Memory B cell (primary cell): ENCODE results near the gene TNNT1.

ENCODE experiments used
- ATAC-seq: fragments of 150-1000 bp; cut with Tn5 transposase; 2 replicates; pipeline ENCODE4 v1.10.0; 2021; ENCODE audit warnings: low read depth, mild to moderate bottlenecking, moderate library complexity
- DNase-seq, 2 donors: peaks; one replicate each; pipeline ENCODE4 v3.0.0; 2022; ENCODE audit warnings: low spot score in 2 of 2
- H3K27ac Mint-ChIP-seq: one replicate; pipeline ENCODE4 v1.8.0; 2022; ENCODE audit warnings: mild to moderate bottlenecking, moderate library complexity, mixed read lengths
- H3K27me3 Mint-ChIP-seq: one replicate; pipeline ENCODE4 v1.8.0; 2022; ENCODE audit warnings: mixed read lengths
- H3K36me3 Mint-ChIP-seq: one replicate; pipeline ENCODE4 v1.8.0; 2022; ENCODE audit warnings: mild to moderate bottlenecking, mixed read lengths
- H3K4me1 Mint-ChIP-seq: one replicate; pipeline ENCODE4 v1.8.0; 2022; ENCODE audit warnings: mixed read lengths
- H3K4me3 Mint-ChIP-seq: one replicate; pipeline ENCODE4 v1.8.0; 2022; ENCODE audit warnings: mild to moderate bottlenecking, moderate library complexity, mixed read lengths
- H3K9me3 Mint-ChIP-seq: one replicate; pipeline ENCODE4 v1.8.0; 2022; ENCODE audit warnings: mixed read lengths

Gene TNNT1

GRCh38 chr19:55089342-55089944, 59.6 kb downstream of the TNNT1 start:
- Mint-ChIP-seq H3K27me3 (peaks cover 22% of the 10 kb centered on the region), H3K36me3 (peaks cover 13% of the 10 kb centered on the region), H3K4me1 (peaks cover 21% of the 10 kb centered on the region), H3K9me3 (no peaks in the 10 kb centered on the region), H3K4me3 (no peak overlapping the region), H3K27ac (no peak overlapping the region)
- DNase-seq = no peak
- no peak for ATAC-seq

- peak; percentile 57 for ATAC-seq
- Mint-ChIP-seq H3K27ac (no peak overlapping the region), H3K27me3 (peaks cover 25% of the 10 kb centered on the region)
Observed at GRCh38 chr19:55088543-55089341, 60.3 kb downstream of the TNNT1 start.

GRCh38 chr19:55088021-55088451, 61.0 kb downstream of the TNNT1 start:
- H3K27me3 Mint-ChIP-seq = peaks cover 27% of the 10 kb centered on the region
- DNase-seq (no peak), ATAC-seq (no peak)
- H3K4me3 Mint-ChIP-seq = peak overlapping the region; percentile 68
- peaks cover 13% of the 10 kb centered on the region for H3K36me3 Mint-ChIP-seq
- peaks cover 21% of the 10 kb centered on the region for H3K4me1 Mint-ChIP-seq
- no peaks in the 10 kb centered on the region for H3K9me3 Mint-ChIP-seq
- no peak overlapping the region for H3K27ac Mint-ChIP-seq

More at GRCh38 chr19:55088543-55089341, 60.3 kb downstream of the TNNT1 start:
- Mint-ChIP-seq H3K36me3 (peaks cover 13% of the 10 kb centered on the region), H3K9me3 (no peaks in the 10 kb centered on the region), H3K4me1 (peaks cover 21% of the 10 kb centered on the region), H3K4me3 (peak overlapping the region; percentile 68)
- DNase-seq = peak; percentile 78 to 84

- Mint-ChIP-seq H3K9me3 (peaks cover 1% of the 10 kb centered on the region), H3K27ac (no peak overlapping the region), H3K36me3 (peaks cover 13% of the 10 kb centered on the region), H3K4me1 (peaks cover 24% of the 10 kb centered on the region), H3K27me3 (peaks cover 31% of the 10 kb centered on the region), H3K4me3 (peak overlapping the region; percentile 71)
- ATAC-seq = peak; percentile 8
- DNase-seq = no peak
Observed at GRCh38 chr19:55087542-55087901, 61.5 kb downstream of the TNNT1 start.

- Mint-ChIP-seq H3K9me3 (peaks cover 2% of the 10 kb centered on the region), H3K27ac (no peak overlapping the region), H3K36me3 (peaks cover 13% of the 10 kb centered on the region), H3K27me3 (peaks cover 35% of the 10 kb centered on the region), H3K4me3 (peak overlapping the region; percentile 71), H3K4me1 (peaks cover 27% of the 10 kb centered on the region)
- ATAC-seq (peak; percentile 58), DNase-seq (peak in 1 of 2 donors; percentile 43)
Observed at GRCh38 chr19:55086730-55087541, 62.1 kb downstream of the TNNT1 start.

- DNase-seq (no peak), ATAC-seq (no peak)
- Mint-ChIP-seq H3K36me3 (peaks cover 13% of the 10 kb centered on the region), H3K4me1 (peaks cover 28% of the 10 kb centered on the region), H3K27me3 (peaks cover 38% of the 10 kb centered on the region), H3K4me3 (no peak overlapping the region), H3K9me3 (peaks cover 2% of the 10 kb centered on the region), H3K27ac (no peak overlapping the region)
Observed at GRCh38 chr19:55085923-55086715, 62.9 kb downstream of the TNNT1 start.

GRCh38 chr19:55084416-55084815, 64.6 kb downstream of the TNNT1 start:
- Mint-ChIP-seq H3K9me3 (peaks cover 2% of the 10 kb centered on the region), H3K4me1 (peaks cover 36% of the 10 kb centered on the region), H3K4me3 (no peak overlapping the region)

GRCh38 chr19:55083004-55083850, 65.8 kb downstream of the TNNT1 start:
- peaks cover 42% of the 10 kb centered on the region for H3K27me3 Mint-ChIP-seq
- H3K4me3 Mint-ChIP-seq = no peak overlapping the region
- peaks cover 28% of the 10 kb centered on the region for H3K4me1 Mint-ChIP-seq
- peaks cover 4% of the 10 kb centered on the region for H3K36me3 Mint-ChIP-seq
- no peak overlapping the region for H3K27ac Mint-ChIP-seq
- ATAC-seq = no peak
- H3K9me3 Mint-ChIP-seq = peaks cover 5% of the 10 kb centered on the region
- DNase-seq = no peak

More at GRCh38 chr19:55084416-55084815, 64.6 kb downstream of the TNNT1 start:
- DNase-seq (no peak), ATAC-seq (no peak)
- H3K36me3 Mint-ChIP-seq = peaks cover 4% of the 10 kb centered on the region
- no peak overlapping the region for H3K27ac Mint-ChIP-seq
- peaks cover 48% of the 10 kb centered on the region for H3K27me3 Mint-ChIP-seq
